IMR-90 (cell line): ENCODE measurements around the gene DHX38. TPM values are rescaled to one million over a fixed set of nuclear protein-coding genes. Genes with fewer than 3 reads are reported as not detected.

ENCODE experiments used
- ATAC-seq: fragments of 200-7000 bp; cut with Tn5 transposase; 2 replicates; pipeline ENCODE4 v1.9.1; 2020; ENCODE audit warnings: low read depth, mild to moderate bottlenecking, moderate library complexity
- BruUV-seq: library from RNA; stranded (reverse); fragments of 400-500 nt; replicated peaks from 2 replicates; lab custom pipeline; 2021; lab: Mats Ljungman, UMichigan
- CTCF ChIA-PET: fragments of 300-600 bp; formaldehyde crosslinking; extraction: SDS; loops from one replicate; lab custom pipeline; 2021; ENCODE audit warnings: antibody characterized with exemption; lab: Yijun Ruan, JAX
- POLR2A ChIA-PET: fragments of 300-600 bp; sonication (Branson Sonifier 250); formaldehyde crosslinking; loops from one replicate; lab custom pipeline; 2022; ENCODE audit warnings: antibody characterized with exemption; ENCODE audit not compliant: unreplicated experiment; lab: Charles Lee
- DNase-seq: peaks from one replicate; pipeline ENCODE4 v3.0.0; 2013
- H2AFZ ChIP-seq: replicated peaks from 2 replicates; pipeline ENCODE3; 2013; ENCODE audit warnings: low read length, mild to moderate bottlenecking; ENCODE audit not compliant: poor library complexity
- H2AK5ac ChIP-seq: 2 replicates; pipeline ENCODE4 v1.6.1; 2013; ENCODE audit warnings: low read depth, low read length, inconsistent platforms
- H2AK9ac ChIP-seq: replicated peaks from 2 replicates; pipeline ENCODE3; 2013; ENCODE audit warnings: mild to moderate bottlenecking, low read depth, low read length, moderate library complexity; ENCODE audit not compliant: poor library complexity
- H2BK120ac ChIP-seq: 2 replicates; pipeline ENCODE4 v1.6.1; 2013; ENCODE audit warnings: low read depth, low read length, inconsistent platforms
- H2BK15ac ChIP-seq: 3 replicates; pipeline ENCODE4 v1.6.1; 2013; ENCODE audit warnings: low read depth, low read length, inconsistent platforms
- H2BK20ac ChIP-seq: 2 replicates; pipeline ENCODE4 v1.6.1; 2013; ENCODE audit warnings: low read depth, mild to moderate bottlenecking, inconsistent platforms, low read length, moderate library complexity
- H2BK5ac ChIP-seq: 2 replicates; pipeline ENCODE4 v1.6.1; 2013; ENCODE audit warnings: mild to moderate bottlenecking, low read depth, low read length, inconsistent platforms; ENCODE audit not compliant: poor library complexity, severe bottlenecking
- H3K14ac ChIP-seq: replicated peaks from 2 replicates; pipeline ENCODE4 v1.6.1; 2013; ENCODE audit warnings: low read depth, low read length, inconsistent platforms
- H3K18ac ChIP-seq: 2 replicates; pipeline ENCODE4 v1.6.1; 2013; ENCODE audit warnings: low read depth, low read length, control low read depth
- H3K23ac ChIP-seq: 2 replicates; pipeline ENCODE4 v1.6.1; 2013; ENCODE audit warnings: low read depth, low read length, inconsistent platforms
- H3K27ac ChIP-seq: 2 replicates; pipeline ENCODE4 v1.5.1; 2013; ENCODE audit warnings: mild to moderate bottlenecking, control low read depth, low read length; ENCODE audit not compliant: insufficient read depth
- H3K27me3 ChIP-seq: 2 replicates; pipeline ENCODE4 v1.6.1; 2013; ENCODE audit warnings: low read length; ENCODE audit not compliant: control insufficient read depth, insufficient read depth
- H3K36me3 ChIP-seq: 2 replicates; pipeline ENCODE4 v1.6.1; 2013; ENCODE audit warnings: low read length, mixed read lengths; ENCODE audit not compliant: control insufficient read depth, insufficient read depth
- H3K4ac ChIP-seq: 2 replicates; pipeline ENCODE4 v1.6.1; 2013; ENCODE audit warnings: low read depth, low read length, inconsistent platforms
- H3K4me1 ChIP-seq: 2 replicates; pipeline ENCODE4 v1.6.1; 2013; ENCODE audit warnings: low read length, mixed read lengths; ENCODE audit not compliant: control insufficient read depth, insufficient read depth
- H3K4me2 ChIP-seq: 2 replicates; pipeline ENCODE4 v1.6.1; 2013; ENCODE audit warnings: low read depth, mild to moderate bottlenecking, control low read depth, low read length, moderate library complexity
- H3K4me3 ChIP-seq: 2 replicates; pipeline ENCODE4 v1.5.1; 2013; ENCODE audit warnings: low read depth, mild to moderate bottlenecking, control low read depth, low read length, moderate library complexity; ENCODE audit not compliant: insufficient read depth
- H3K56ac ChIP-seq: 2 replicates; pipeline ENCODE4 v1.6.1; 2013; ENCODE audit warnings: low read length, inconsistent platforms; ENCODE audit not compliant: insufficient read depth; ENCODE audit errors: extremely low read depth
- H3K79me1 ChIP-seq, 2 experiments: 2 replicates each; pipeline ENCODE4 v1.6.1; 2013; ENCODE audit warnings: low read length in 2 of 2, inconsistent platforms in 1 of 2, low read depth in 1 of 2
- H3K9ac ChIP-seq: 2 replicates; pipeline ENCODE4 v1.6.1; 2013; ENCODE audit warnings: low read depth, low read length, control low read depth
- H3K9me1 ChIP-seq: 2 replicates; pipeline ENCODE4 v1.6.1; 2013; ENCODE audit warnings: low read length, inconsistent platforms; ENCODE audit not compliant: insufficient read depth
- H3K9me3 ChIP-seq: 2 replicates; pipeline ENCODE4 v1.6.1; 2013; ENCODE audit warnings: low read length; ENCODE audit not compliant: control insufficient read depth, insufficient read depth
- H4K20me1 ChIP-seq: 2 replicates; pipeline ENCODE4 v1.6.1; 2013; ENCODE audit warnings: low read length, inconsistent platforms; ENCODE audit not compliant: insufficient read depth
- H4K5ac ChIP-seq: 2 replicates; pipeline ENCODE4 v1.6.1; 2013; ENCODE audit warnings: mild to moderate bottlenecking, low read depth, low read length, control low read depth
- H4K8ac ChIP-seq, 2 experiments: 2 replicates each; pipeline ENCODE4 v1.6.1; 2013; ENCODE audit warnings: low read depth in 2 of 2, low read length in 2 of 2, control low read depth in 1 of 2, inconsistent platforms in 1 of 2
- H4K91ac ChIP-seq: 2 replicates; pipeline ENCODE4 v1.6.1; 2013; ENCODE audit warnings: low read depth, low read length, inconsistent platforms; ENCODE audit not compliant: insufficient read depth
- BHLHE40 ChIP-seq: fragments of 150-350 bp; IDR thresholded peaks from 2 replicates; pipeline ENCODE4 v1.6.1; 2016; ENCODE audit warnings: mild to moderate bottlenecking, low read depth, low read length
- CEBPB ChIP-seq: IDR thresholded peaks from 2 replicates; pipeline ENCODE4 v1.6.1; 2012; ENCODE audit warnings: low read depth, low read length, improper control_type of control experiment
- CHD1 ChIP-seq: IDR thresholded peaks from 2 replicates; pipeline ENCODE4 v1.6.1; 2012; ENCODE audit warnings: low read depth, low read length, improper control_type of control experiment
- FOS ChIP-seq: fragments of 150-350 bp; IDR thresholded peaks from 2 replicates; pipeline ENCODE4 v1.6.1; 2016; ENCODE audit warnings: low read depth, low read length
- MAFK ChIP-seq: IDR thresholded peaks from 2 replicates; pipeline ENCODE4 v1.6.1; 2012; ENCODE audit warnings: low read depth, low read length, improper control_type of control experiment
- MAZ ChIP-seq: IDR thresholded peaks from 2 replicates; pipeline ENCODE4 v1.6.1; 2012; ENCODE audit warnings: low read depth, mild to moderate bottlenecking, low read length, improper control_type of control experiment, moderate library complexity, borderline replicate concordance
- MXI1 ChIP-seq: IDR thresholded peaks from 2 replicates; pipeline ENCODE4 v1.6.1; 2012; ENCODE audit warnings: low read depth, mild to moderate bottlenecking, low read length, moderate library complexity, borderline replicate concordance
- NFE2L2 ChIP-seq: fragments of 150-350 bp; IDR thresholded peaks from 2 replicates; pipeline ENCODE4 v1.6.1; 2016; ENCODE audit warnings: low read depth, mild to moderate bottlenecking, low read length
- POLR2A ChIP-seq: IDR thresholded peaks from 2 replicates; pipeline ENCODE4 v1.6.1; 2012; ENCODE audit warnings: mild to moderate bottlenecking, low read depth, low read length
- RAD21 ChIP-seq: IDR thresholded peaks from 2 replicates; pipeline ENCODE4 v1.6.1; 2012; ENCODE audit warnings: low read length, improper control_type of control experiment
- RCOR1 ChIP-seq: IDR thresholded peaks from 2 replicates; pipeline ENCODE4 v1.6.1; 2012; ENCODE audit warnings: mild to moderate bottlenecking, low read length, improper control_type of control experiment; ENCODE audit not compliant: insufficient replicate concordance
- RFX5 ChIP-seq: IDR thresholded peaks from 2 replicates; pipeline ENCODE4 v1.8.0; 2012; ENCODE audit warnings: low read depth, mild to moderate bottlenecking, low read length, moderate library complexity
- SMC3 ChIP-seq: fragments of 150-350 bp; IDR thresholded peaks from 2 replicates; pipeline ENCODE4 v1.6.1; 2016; ENCODE audit warnings: low read depth, mild to moderate bottlenecking, antibody characterized with exemption, low read length, moderate library complexity
- WGBS, 2 experiments: methylation state at CpG; one replicate each; pipeline versions ENCODE4 v1.1.5 to v1.1.7; 2013; ENCODE audit warnings: missing lambda C conversion rate in 2 of 2; ENCODE audit not compliant: insufficient read length in 1 of 2; ENCODE audit errors: extremely low coverage in 2 of 2; 5-methylcytosine and 5-hydroxymethylcytosine counted together
- dilution Hi-C: fragments of 300-500 bp; cut with HindIII; formaldehyde crosslinking; loops from one replicate; pipeline ENCODE4 v1.14.3; 2018; ENCODE audit warnings: low sequenced_read_pairs; ENCODE audit not compliant: unreplicated experiment
- in situ Hi-C: fragments of 300-500 bp; cut with MboI; formaldehyde crosslinking; loops from 3 replicates; pipeline ENCODE4 v1.14.3; 2019; ENCODE audit warnings: low sequenced_read_pairs, inconsistent platforms, mixed read lengths
- intact Hi-C: fragments of 100-400 bp; cut with micrococcal nuclease; formaldehyde crosslinking; loops from 2 replicates; pipeline ENCODE4 v1.10.0; 2022
- polyA plus RNA-seq, 3 experiments: library from polyadenylated mRNA; depleted of rRNA; stranded (reverse); fragments of >200 nt; gene quantifications; 2 replicates each; pipeline ENCODE4 v1.2.3, GENCODE V29; 2012; ENCODE audit warnings: low replicate concordance in 1 of 3
- total RNA-seq: library from RNA; depleted of rRNA; stranded (reverse); fragments of >200 nt; gene quantifications from 2 replicates; pipeline ENCODE4 v1.2.3, GENCODE V29; 2012
- TF ChIP-seq, protein P1 (sequence below): fragments of 150-350 bp; IDR thresholded peaks from 2 replicates; pipeline ENCODE4 v1.6.1; 2017; ENCODE audit warnings: mild to moderate bottlenecking, antibody characterized with exemption, low read length, low read depth
- TF ChIP-seq, protein P2 (sequence below): fragments of 150-350 bp; IDR thresholded peaks from 2 replicates; pipeline ENCODE4 v1.6.1; 2016; ENCODE audit warnings: low read depth, mild to moderate bottlenecking, low read length, moderate library complexity, borderline replicate concordance
- TF ChIP-seq, protein P3 (sequence below): conservative IDR thresholded peaks from 2 replicates; pipeline ENCODE4 v1.5.1; 2012; ENCODE audit warnings: mild to moderate bottlenecking, low read depth, low read length, improper control_type of control experiment

The DHX38 gene
- total and polyA plus RNA-seq, 2 of the 4 experiments (the other 2 are of a cell fraction): 45.4 to 49.6 TPM

GRCh38 chr16:72139908-72140307 lies 46.3 kb downstream of the DHX38 start:
- Histone ChIP-seq H3K4me3 (no peak overlapping the region), H2BK120ac (no peak overlapping the region), H3K18ac (no peak overlapping the region), H2AK9ac (no peak overlapping the region), H3K23ac (no peak overlapping the region), H3K27ac (no peak overlapping the region), H3K56ac (no peak overlapping the region), H2BK5ac (no peak overlapping the region), H3K4ac (no peak overlapping the region), H3K9me3 (no peaks in the 10 kb centered on the region), H3K9ac (no peak overlapping the region), H2AK5ac (no peak overlapping the region), H3K4me2 (no peak overlapping the region), H3K4me1 (no peaks in the 10 kb centered on the region), H3K14ac (no peak overlapping the region), H3K27me3 (no peaks in the 10 kb centered on the region; the same call in 1 of the 2 replicates), H4K8ac (no peak overlapping the region), H3K36me3 (no peaks in the 10 kb centered on the region), H2BK20ac (no peak overlapping the region), H3K9me1 (no peaks in the 10 kb centered on the region), H4K5ac (no peak overlapping the region), H2BK15ac (no peak overlapping the region), H3K79me1 (no peaks in the 10 kb centered on the region), H4K20me1 (no peaks in the 10 kb centered on the region), H2AFZ (no peak overlapping the region), H4K91ac (no peak overlapping the region)
- DNase-seq (no peak), ATAC-seq (no peak)
- ChIA-PET CTCF (no interaction called here), POLR2A (no interaction called here)
- intact Hi-C loops (no loop called here), in situ Hi-C loops (no loop called here), dilution Hi-C loops (no loop called here)
- WGBS, 2 experiments: no CpG with 5 or more reads among the region's 2 CpGs
- no TSS peak for BruUV-seq
- TF ChIP-seq RFX5 (no peak), CHD1 (no peak), SMC3 (no peak), MAZ (no peak), MXI1 (no peak), NFE2L2 (no peak), POLR2A (no peak), FOS (no peak), BHLHE40 (no peak), MAFK (no peak), CEBPB (no peak), RAD21 (no peak), RCOR1 (no peak)
- TF ChIP-seq, protein P1, sequence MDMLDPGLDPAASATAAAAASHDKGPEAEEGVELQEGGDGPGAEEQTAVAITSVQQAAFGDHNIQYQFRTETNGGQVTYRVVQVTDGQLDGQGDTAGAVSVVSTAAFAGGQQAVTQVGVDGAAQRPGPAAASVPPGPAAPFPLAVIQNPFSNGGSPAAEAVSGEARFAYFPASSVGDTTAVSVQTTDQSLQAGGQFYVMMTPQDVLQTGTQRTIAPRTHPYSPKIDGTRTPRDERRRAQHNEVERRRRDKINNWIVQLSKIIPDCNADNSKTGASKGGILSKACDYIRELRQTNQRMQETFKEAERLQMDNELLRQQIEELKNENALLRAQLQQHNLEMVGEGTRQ: no peak
- TF ChIP-seq, protein P2, sequence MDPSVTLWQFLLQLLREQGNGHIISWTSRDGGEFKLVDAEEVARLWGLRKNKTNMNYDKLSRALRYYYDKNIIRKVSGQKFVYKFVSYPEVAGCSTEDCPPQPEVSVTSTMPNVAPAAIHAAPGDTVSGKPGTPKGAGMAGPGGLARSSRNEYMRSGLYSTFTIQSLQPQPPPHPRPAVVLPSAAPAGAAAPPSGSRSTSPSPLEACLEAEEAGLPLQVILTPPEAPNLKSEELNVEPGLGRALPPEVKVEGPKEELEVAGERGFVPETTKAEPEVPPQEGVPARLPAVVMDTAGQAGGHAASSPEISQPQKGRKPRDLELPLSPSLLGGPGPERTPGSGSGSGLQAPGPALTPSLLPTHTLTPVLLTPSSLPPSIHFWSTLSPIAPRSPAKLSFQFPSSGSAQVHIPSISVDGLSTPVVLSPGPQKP: no peak
- TF ChIP-seq, protein P3, sequence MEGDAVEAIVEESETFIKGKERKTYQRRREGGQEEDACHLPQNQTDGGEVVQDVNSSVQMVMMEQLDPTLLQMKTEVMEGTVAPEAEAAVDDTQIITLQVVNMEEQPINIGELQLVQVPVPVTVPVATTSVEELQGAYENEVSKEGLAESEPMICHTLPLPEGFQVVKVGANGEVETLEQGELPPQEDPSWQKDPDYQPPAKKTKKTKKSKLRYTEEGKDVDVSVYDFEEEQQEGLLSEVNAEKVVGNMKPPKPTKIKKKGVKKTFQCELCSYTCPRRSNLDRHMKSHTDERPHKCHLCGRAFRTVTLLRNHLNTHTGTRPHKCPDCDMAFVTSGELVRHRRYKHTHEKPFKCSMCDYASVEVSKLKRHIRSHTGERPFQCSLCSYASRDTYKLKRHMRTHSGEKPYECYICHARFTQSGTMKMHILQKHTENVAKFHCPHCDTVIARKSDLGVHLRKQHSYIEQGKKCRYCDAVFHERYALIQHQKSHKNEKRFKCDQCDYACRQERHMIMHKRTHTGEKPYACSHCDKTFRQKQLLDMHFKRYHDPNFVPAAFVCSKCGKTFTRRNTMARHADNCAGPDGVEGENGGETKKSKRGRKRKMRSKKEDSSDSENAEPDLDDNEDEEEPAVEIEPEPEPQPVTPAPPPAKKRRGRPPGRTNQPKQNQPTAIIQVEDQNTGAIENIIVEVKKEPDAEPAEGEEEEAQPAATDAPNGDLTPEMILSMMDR: no peak
